ENCODE data around the gene PROC. TPM values are rescaled to one million over a fixed set of nuclear protein-coding genes. Genes with fewer than 3 reads are reported as not detected.

The PROC gene
- total and polyA plus RNA-seq, 2 of the 8 experiments (the other 6 are each of a cell fraction or from before 2014, with no cell fraction given) = 1.5 to 1.6 TPM

- TF ChIP-seq CHD7 (IDR thresholded peaks at IDR 0.05; ENCODE audit: insufficient replicate concordance, low read length) = no peak
- no peak for TF ChIP-seq SP1 (IDR thresholded peaks at IDR 0.05; ENCODE audit: low read depth, low read length)
- TF ChIP-seq CEBPB (IDR thresholded peaks at IDR 0.05; ENCODE audit: low read depth, low read length) = no peak
- no peak for TF ChIP-seq ATF3 (IDR thresholded peaks at IDR 0.05; ENCODE audit: insufficient read depth, low read depth, low read length)
- no peak for TF ChIP-seq MAFK (IDR thresholded peaks at IDR 0.05; ENCODE audit: low read depth, low read length)
- TF ChIP-seq TEAD4 (IDR thresholded peaks at IDR 0.05; ENCODE audit: low read depth, low read length) = no peak
- TF ChIP-seq YY1 (IDR thresholded peaks at IDR 0.05; ENCODE audit: low read depth, low read length) = no peak
- TF ChIP-seq SRF (IDR thresholded peaks at IDR 0.05; ENCODE audit: low read depth, low read length) = no peak
- TF ChIP-seq GABPA (IDR thresholded peaks at IDR 0.05; ENCODE audit: borderline replicate concordance, insufficient read depth, low read length) = no peak
- TF ChIP-seq JUN (IDR thresholded peaks at IDR 0.05; ENCODE audit: low read depth, low read length) = no peak
- TF ChIP-seq CHD1 (IDR thresholded peaks at IDR 0.05; ENCODE audit: low read depth, low read length) = no peak
Observed at GRCh38 chr2:127387655-127388422, 30.4 kb upstream of the PROC start, which contains the start of gene MAP3K2 (continued).
